GM12891 (cell line): ENCODE data around the gene DLG5.

Experiments used
- DNase-seq: peaks from one replicate; pipeline ENCODE4 v3.0.0; 2011; ENCODE audit warnings: low spot score; ENCODE audit not compliant: insufficient read length
- FAIRE-seq: peaks from 2 replicates; lab custom pipeline; 2011; peaks lifted over from hg19 to GRCh38; lab: Jason Lieb, UNC
- PAX5 ChIP-seq: IDR thresholded peaks from 2 replicates; pipeline ENCODE4 v1.6.1; 2011; ENCODE audit warnings: low read length, moderate library complexity, mild to moderate bottlenecking; ENCODE audit not compliant: insufficient read depth, severe bottlenecking
- POLR2A ChIP-seq: IDR thresholded peaks from 2 replicates; pipeline ENCODE4 v1.6.1; 2011; ENCODE audit warnings: low read depth, low read length, control low read depth
- POLR2AphosphoS5 ChIP-seq: IDR thresholded peaks from 2 replicates; pipeline ENCODE4 v1.6.1; 2011; ENCODE audit warnings: low read depth, low read length, control low read depth
- POU2F2 ChIP-seq: IDR thresholded peaks from 2 replicates; pipeline ENCODE4 v1.6.1; 2011; ENCODE audit warnings: low read depth, mild to moderate bottlenecking, control low read depth, low read length, moderate library complexity
- SPI1 ChIP-seq: IDR thresholded peaks from 2 replicates; pipeline ENCODE4 v1.6.1; 2011; ENCODE audit warnings: low read depth, low read length, control low read depth
- TAF1 ChIP-seq: IDR thresholded peaks from 2 replicates; pipeline ENCODE4 v1.6.1; 2011; ENCODE audit warnings: low read depth, low read length, control low read depth

DLG5 gene

GRCh38 chr10:77896058-77896457 lies 30.5 kb downstream of the DLG5 start:
- FAIRE-seq (no peak), DNase-seq (no peak)
- TF ChIP-seq PAX5: no peak
- no peak for TF ChIP-seq POLR2A
- TF ChIP-seq POLR2AphosphoS5: no peak
- no peak for TF ChIP-seq POU2F2
- no peak for TF ChIP-seq TAF1
- no peak for TF ChIP-seq SPI1

GRCh38 chr10:77894058-77894457 lies 32.5 kb downstream of the DLG5 start:
- FAIRE-seq: no peak

GRCh38 chr10:77893386-77893785 lies 33.2 kb downstream of the DLG5 start:
- TF ChIP-seq SPI1 (no peak), POU2F2 (no peak), TAF1 (no peak), PAX5 (no peak), POLR2AphosphoS5 (no peak), POLR2A (no peak)
- DNase-seq: no peak
- FAIRE-seq: no peak

More at GRCh38 chr10:77894058-77894457, 32.5 kb downstream of the DLG5 start:
- no peak for TF ChIP-seq SPI1
- TF ChIP-seq POU2F2: no peak
- TF ChIP-seq POLR2A: no peak
- no peak for TF ChIP-seq POLR2AphosphoS5
- no peak for TF ChIP-seq PAX5
- no peak for TF ChIP-seq TAF1
- DNase-seq: no peak

- TF ChIP-seq PAX5 (no peak), TAF1 (no peak), POU2F2 (no peak), POLR2AphosphoS5 (no peak), POLR2A (no peak), SPI1 (no peak)
- DNase-seq: no peak
- FAIRE-seq: no peak
These were observed 33.8 kb downstream of the DLG5 start for GRCh38 chr10:77892761-77893160.

GRCh38 chr10:77892021-77892739 lies 34.4 kb downstream of the DLG5 start:
- DNase-seq (no peak), FAIRE-seq (no peak)
- no peak for TF ChIP-seq POLR2A
- no peak for TF ChIP-seq POLR2AphosphoS5
- no peak for TF ChIP-seq TAF1
- TF ChIP-seq POU2F2: no peak
- TF ChIP-seq PAX5: no peak
- no peak for TF ChIP-seq SPI1

- DNase-seq (no peak), FAIRE-seq (no peak)
- TF ChIP-seq PAX5 (no peak), POLR2AphosphoS5 (no peak), SPI1 (no peak), POLR2A (no peak), POU2F2 (no peak), TAF1 (no peak)
These were observed 36.5 kb downstream of the DLG5 start for GRCh38 chr10:77890097-77890496.

- no peak for DNase-seq
- TF ChIP-seq PAX5: no peak
- no peak for TF ChIP-seq TAF1
- no peak for TF ChIP-seq SPI1
- TF ChIP-seq POLR2A: no peak
- TF ChIP-seq POLR2AphosphoS5: no peak
- TF ChIP-seq POU2F2: no peak
- FAIRE-seq: no peak
These were observed 37.2 kb downstream of the DLG5 start for GRCh38 chr10:77889277-77889903.

- no peak for TF ChIP-seq TAF1
- TF ChIP-seq POLR2A: no peak
- TF ChIP-seq PAX5: no peak
- TF ChIP-seq SPI1: no peak
- no peak for TF ChIP-seq POU2F2
- no peak for TF ChIP-seq POLR2AphosphoS5
- no peak for FAIRE-seq
- DNase-seq: no peak
These were observed 38.2 kb downstream of the DLG5 start for GRCh38 chr10:77888356-77888703.

- DNase-seq (no peak), FAIRE-seq (no peak)
These were observed 38.8 kb downstream of the DLG5 start for GRCh38 chr10:77887631-77888355.

More at GRCh38 chr10:77887631-77888355, 38.8 kb downstream of the DLG5 start:
- TF ChIP-seq POLR2AphosphoS5: no peak
- TF ChIP-seq TAF1: no peak
- no peak for TF ChIP-seq POU2F2
- TF ChIP-seq SPI1: no peak
- TF ChIP-seq PAX5: no peak
- TF ChIP-seq POLR2A: no peak
